ENCODE data around the gene EIF4H. TPM values are rescaled to one million over a fixed set of nuclear protein-coding genes. Genes with fewer than 3 reads are reported as not detected.

Gene EIF4H
- total and polyA plus RNA-seq, 9 of the 15 experiments (the other 6 are each of a cell fraction or from before 2014, with no cell fraction given) = 11.0 to 435 (median 319) TPM

- no peak for TF ChIP-seq ZBTB43 (CRISPR knock-in tag; IDR thresholded peaks at IDR 0.05)
- TF ChIP-seq CAMTA2 (CRISPR knock-in tag; conservative IDR thresholded peaks at IDR 0.05) = no peak
- TF ChIP-seq NFIC (IDR thresholded peaks at IDR 0.05) = no peak
- no peak for TF ChIP-seq JUN (IDR thresholded peaks at IDR 0.05; ENCODE audit: borderline replicate concordance, low read depth, low read length)
- TF ChIP-seq JUN (CRISPR knock-in tag; IDR thresholded peaks at IDR 0.05; ENCODE audit: borderline replicate concordance) = no peak
- no peak for TF ChIP-seq ZC3H4 (CRISPR knock-in tag; IDR thresholded peaks at IDR 0.05; ENCODE audit: borderline replicate concordance)
- TF ChIP-seq GTF2E2 (tag; IDR thresholded peaks at IDR 0.05) = no peak
- no peak for TF ChIP-seq ZNF778 (CRISPR knock-in tag; IDR thresholded peaks at IDR 0.05)
- TF ChIP-seq ZNF24 (IDR thresholded peaks at IDR 0.05) = peak; percentile 16; the same call in 1 of the 2 replicates
- 0 out of 2 replicates have a peak, but pooled peaks have one; percentile 18 for TF ChIP-seq HMGXB4 (CRISPR knock-in tag; IDR thresholded peaks at IDR 0.05)
- TF ChIP-seq NR2C1 (IDR thresholded peaks at IDR 0.05) = no peak
- TF ChIP-seq NR2C1 (tag; IDR thresholded peaks at IDR 0.05) = no peak
- TF ChIP-seq HCFC1 (IDR thresholded peaks at IDR 0.05; ENCODE audit: low read depth, low read length) = peak; percentile 36; the same call in 1 of the 2 replicates
- TF ChIP-seq NELFE (IDR thresholded peaks at IDR 0.05; ENCODE audit: insufficient read depth, insufficient read length) = no peak
- no peak for TF ChIP-seq CBFA2T2 (conservative IDR thresholded peaks at IDR 0.05)
- no peak for TF ChIP-seq NFRKB (IDR thresholded peaks at IDR 0.05; ENCODE audit: low read depth)
- TF ChIP-seq ZKSCAN1 (IDR thresholded peaks at IDR 0.05; ENCODE audit: low read depth, low read length) = no peak
- no peak for TF ChIP-seq ZNF224 (CRISPR knock-in tag; IDR thresholded peaks at IDR 0.05)
- no peak for TF ChIP-seq TCF7L2 (IDR thresholded peaks at IDR 0.05; ENCODE audit: low read depth, low read length)
- no peak for TF ChIP-seq NFE2L1 (tag; IDR thresholded peaks at IDR 0.05; ENCODE audit: borderline replicate concordance, low read depth)
- no peak for TF ChIP-seq HBP1 (CRISPR knock-in tag; IDR thresholded peaks at IDR 0.05)
- no peak for TF ChIP-seq HDAC2 (IDR thresholded peaks at IDR 0.05)
- TF ChIP-seq POLR2AphosphoS5 (IDR thresholded peaks at IDR 0.05; ENCODE audit: control insufficient read depth, insufficient read depth, low read depth, low read length) = no peak
- TF ChIP-seq ZBTB12 (CRISPR knock-in tag; IDR thresholded peaks at IDR 0.05) = no peak
Observed at GRCh38 chr7:74164985-74165456, 9.1 kb upstream of the EIF4H start (continued).

Measured in K562 (cell line).